CD4-positive, alpha-beta memory T cell (primary cell): ENCODE data around the gene SP100. TPM values are rescaled to one million over a fixed set of nuclear protein-coding genes. Genes with fewer than 3 reads are reported as not detected.
"Not testable (repeated sequence)": the region's sequence is repeated elsewhere in the genome, so short reads cannot be mapped to it uniquely, and the experiment has no call there.

Source experiments
- CTCF ChIA-PET: fragments of 350-600 bp; sonication (Branson Sonifier 250); formaldehyde crosslinking; loops from one replicate; lab custom pipeline; 2021; ENCODE audit warnings: inconsistent platforms; ENCODE audit not compliant: partially characterized antibody; lab: Charles Lee
- POLR2A ChIA-PET: fragments of 350-600 bp; sonication (Branson Sonifier 250); formaldehyde crosslinking; loops from one replicate; lab custom pipeline; 2021; ENCODE audit not compliant: partially characterized antibody; lab: Charles Lee
- DNase-seq, 5 donors: peaks; one replicate each; pipeline versions ENCODE4 v3.0.0 to v3.0.0-alpha.2; 2020 to 2022; ENCODE audit warnings: mixed read lengths in 1 of 5
- H3K27ac ChIP-seq: one replicate; pipeline ENCODE4 v1.7.0; 2013; ENCODE audit warnings: low read depth, low read length
- H3K27me3 ChIP-seq: 2 replicates; pipeline ENCODE4 v1.7.0; 2013; ENCODE audit warnings: mild to moderate bottlenecking, low read length, moderate library complexity; ENCODE audit not compliant: insufficient read depth
- H3K36me3 ChIP-seq: 2 replicates; pipeline ENCODE4 v1.7.0; 2013; ENCODE audit warnings: mild to moderate bottlenecking, low read length, moderate library complexity; ENCODE audit not compliant: insufficient read depth
- H3K4me1 ChIP-seq: 2 replicates; pipeline ENCODE4 v1.7.0; 2013; ENCODE audit warnings: mild to moderate bottlenecking, low read length, moderate library complexity; ENCODE audit not compliant: insufficient read depth
- H3K4me3 ChIP-seq, 2 donors: one replicate each; pipeline ENCODE4 v1.7.0; 2013; ENCODE audit warnings: low read length in 2 of 2, mild to moderate bottlenecking in 1 of 2
- H3K9me3 ChIP-seq, 2 donors: one replicate each; pipeline ENCODE4 v1.7.0; 2013; ENCODE audit warnings: low read length in 2 of 2, control low read depth in 1 of 2; ENCODE audit not compliant: control insufficient read depth in 1 of 2
- H3K27ac Mint-ChIP-seq, 7 donors: one replicate each; pipeline ENCODE4 v1.8.0; 2020 to 2021; ENCODE audit warnings: mixed read lengths in 7 of 7, mild to moderate bottlenecking in 6 of 7, inconsistent platforms in 3 of 7, moderate library complexity in 3 of 7
- H3K27me3 Mint-ChIP-seq, 2 donors: one replicate each; pipeline ENCODE4 v1.8.0; 2020 to 2021; ENCODE audit warnings: mixed read lengths in 2 of 2
- H3K36me3 Mint-ChIP-seq, 2 donors: one replicate each; pipeline ENCODE4 v1.8.0; 2020 to 2021; ENCODE audit warnings: mixed read lengths in 2 of 2, inconsistent platforms in 1 of 2, mild to moderate bottlenecking in 1 of 2
- H3K4me1 Mint-ChIP-seq, 4 donors: one replicate each; pipeline ENCODE4 v1.8.0; 2020 to 2021; ENCODE audit warnings: mixed read lengths in 4 of 4, mild to moderate bottlenecking in 1 of 4
- H3K4me3 Mint-ChIP-seq, 8 donors: one replicate each; pipeline ENCODE4 v1.8.0; 2020 to 2021; ENCODE audit warnings: mixed read lengths in 8 of 8, mild to moderate bottlenecking in 7 of 8, moderate library complexity in 6 of 8, inconsistent platforms in 3 of 8
- H3K9me3 Mint-ChIP-seq, 8 donors: one replicate each; pipeline ENCODE4 v1.8.0; 2020 to 2021; ENCODE audit warnings: mixed read lengths in 8 of 8, mild to moderate bottlenecking in 5 of 8, inconsistent platforms in 3 of 8, moderate library complexity in 1 of 8
- intact Hi-C: fragments of 100-400 bp; cut with micrococcal nuclease; formaldehyde crosslinking; loops from one replicate; pipeline ENCODE4 v1.15.1; 2023
- polyA plus RNA-seq, 2 donors: library from polyadenylated mRNA; unstranded; fragments of 300-500 nt; fragmentation: Illumina TruSeq; gene quantifications; one replicate each; pipeline ENCODE4 v1.2.3, GENCODE V29; 2021
- total RNA-seq, 2 experiments: library from RNA; stranded (reverse); gene quantifications; one replicate each; pipeline ENCODE4 v1.2.3, GENCODE V29; 2021

The SP100 gene
- total and polyA plus RNA-seq, 4 experiments from 2014 or later = 101 to 226 (median 216) TPM

DNA sequence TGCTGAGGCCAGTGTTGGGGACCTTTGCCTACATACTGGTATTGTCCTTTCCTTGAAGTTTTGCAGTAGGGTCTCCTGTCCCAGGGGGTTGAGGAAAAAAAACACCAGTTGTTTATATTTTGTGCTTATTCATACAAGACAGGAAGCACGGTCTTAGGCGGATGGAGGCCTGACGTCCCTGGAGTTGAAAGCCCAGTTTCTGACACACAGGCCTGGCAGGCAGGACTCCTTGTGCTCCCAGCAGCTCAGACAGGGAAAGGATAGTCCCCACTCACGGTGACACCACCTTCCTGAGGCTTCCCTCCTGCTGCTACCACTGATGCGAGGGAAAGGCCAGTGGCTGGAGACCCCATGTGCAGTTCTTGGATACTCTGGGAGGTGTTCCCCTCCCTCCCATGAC is 15.5 kb upstream of the SP100 start:
- DNase-seq = no peak
- H3K36me3 Mint-ChIP-seq = peaks cover 78 to 86% of the 10 kb centered on the region in 2 donors
- CTCF ChIA-PET = no interaction called here
- H3K4me3 ChIP-seq = no peak overlapping the region
- peaks cover 0 to 8% (median under 1%) of the 10 kb centered on the region in 8 donors for H3K9me3 Mint-ChIP-seq
- peak overlapping the region in 1 of 7 donors; percentile 18 for H3K27ac Mint-ChIP-seq
- peaks cover 0 to 5% of the 10 kb centered on the region in 2 donors for H3K9me3 ChIP-seq
- H3K27me3 ChIP-seq = no peaks in the 10 kb centered on the region
- H3K36me3 ChIP-seq = peaks cover 46% of the 10 kb centered on the region
- no peak overlapping the region for H3K4me3 Mint-ChIP-seq
- no peaks in the 10 kb centered on the region for H3K4me1 ChIP-seq
- no peak overlapping the region for H3K27ac ChIP-seq
- intact Hi-C loops = no loop called here
- peaks cover 0 to 4% (median 0%) of the 10 kb centered on the region in 4 donors for H3K4me1 Mint-ChIP-seq
- POLR2A ChIA-PET = no interaction called here
- H3K27me3 Mint-ChIP-seq = no peaks in the 10 kb centered on the region

DNA sequence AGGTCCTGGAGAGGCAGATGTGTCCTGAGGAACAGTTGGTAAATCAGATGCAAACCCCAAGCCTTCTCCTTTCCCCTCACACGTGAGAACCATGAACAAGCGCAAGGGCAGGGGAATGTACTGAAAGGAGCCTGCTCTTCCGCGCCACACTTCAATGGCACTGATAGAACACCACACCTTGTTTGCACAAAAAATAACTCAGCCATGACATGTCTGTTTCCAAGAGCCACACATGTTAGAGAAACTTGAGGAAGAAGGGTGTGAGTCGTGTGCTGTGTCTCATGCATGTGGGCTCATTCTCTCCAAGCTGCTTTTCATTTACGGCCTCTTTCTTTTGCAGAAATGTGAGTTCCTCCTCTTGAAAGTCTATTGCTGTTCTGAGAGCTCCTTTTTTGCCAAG is 15.0 kb upstream of the SP100 start:
- peaks cover 41% of the 10 kb centered on the region for H3K36me3 ChIP-seq
- CTCF ChIA-PET = not testable (repeated sequence)

DNA sequence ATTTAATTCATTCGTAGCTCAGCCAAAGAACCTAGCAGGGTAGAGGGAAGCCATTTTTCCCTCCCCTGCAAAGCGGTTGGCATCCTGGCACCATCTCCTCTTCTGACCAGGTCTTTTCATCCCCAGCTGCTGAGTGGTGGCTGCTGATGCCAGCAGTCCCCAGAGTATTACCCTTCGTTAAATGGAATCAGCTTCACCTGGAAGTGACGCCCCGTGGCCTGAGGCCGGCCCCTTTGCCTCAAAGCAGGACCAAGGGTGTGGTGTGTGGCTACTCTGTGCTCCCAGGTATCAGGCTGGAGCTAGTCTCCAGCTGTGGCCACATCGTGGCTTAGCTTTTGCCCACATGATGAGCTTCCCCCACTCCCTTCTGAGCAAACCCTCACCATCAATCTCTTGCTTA is 12.3 kb upstream of the SP100 start:
- Mint-ChIP-seq H3K27me3 (no peaks in the 10 kb centered on the region), H3K9me3 (peaks cover 0 to 2% (median 0%) of the 10 kb centered on the region in 8 donors), H3K4me1 (peaks cover 7 to 20% (median 15%) of the 10 kb centered on the region in 4 donors), H3K27ac (no peak overlapping the region), H3K36me3 (peaks cover 65 to 70% of the 10 kb centered on the region in 2 donors), H3K4me3 (no peak overlapping the region)
- intact Hi-C loops = no loop called here
- no peak overlapping the region for H3K27ac ChIP-seq
- POLR2A ChIA-PET = interaction anchor here (2.7 kb wide), 1 partner anchor 12 kb away, joined by 8 read pairs; the partner anchor contains the start of gene SP100
- peaks cover 6% of the 10 kb centered on the region for H3K4me1 ChIP-seq
- peaks cover 41% of the 10 kb centered on the region for H3K36me3 ChIP-seq
- no peak overlapping the region for H3K4me3 ChIP-seq
- no peaks in the 10 kb centered on the region for H3K27me3 ChIP-seq
- H3K9me3 ChIP-seq = no peaks in the 10 kb centered on the region
- CTCF ChIA-PET = interaction anchor here (1.2 kb wide), 1 partner anchor 201 kb away, joined by 4 read pairs; no protein-coding TSS in a partner anchor
- no peak for DNase-seq

More for the DNA sequence above, 15.0 kb upstream of the SP100 start:
- H3K9me3 ChIP-seq, POLR2A ChIA-PET, H3K4me1 ChIP-seq, H3K27me3 Mint-ChIP-seq, H3K27ac Mint-ChIP-seq, H3K4me3 Mint-ChIP-seq, H3K4me3 ChIP-seq, DNase-seq, H3K27ac ChIP-seq, H3K4me1 Mint-ChIP-seq, H3K27me3 ChIP-seq, intact Hi-C loops, H3K9me3 Mint-ChIP-seq: not testable (repeated sequence)
- peaks cover 78 to 87% of the 10 kb centered on the region in 2 donors for H3K36me3 Mint-ChIP-seq

DNA sequence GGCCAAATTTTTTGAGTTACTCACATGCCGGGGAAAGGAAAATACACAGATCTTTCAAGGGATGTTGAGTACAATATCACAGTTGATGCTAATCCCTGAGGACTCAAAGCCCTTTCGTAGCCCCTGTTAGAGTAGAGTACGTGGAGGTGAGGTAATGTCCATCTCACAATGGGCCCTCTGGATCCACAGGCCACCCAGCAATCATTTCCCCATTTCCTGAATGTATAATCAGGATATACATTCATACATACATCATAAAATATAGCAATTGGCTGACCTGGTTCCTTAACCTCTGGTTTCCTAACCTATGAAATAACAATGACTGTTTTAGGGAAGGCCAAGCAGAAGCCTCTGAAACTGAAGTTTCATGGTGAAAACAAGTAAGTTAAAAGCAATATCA is 10.2 kb upstream of the SP100 start:
- no peaks in the 10 kb centered on the region for H3K9me3 ChIP-seq
- intact Hi-C loops = no loop called here
- Mint-ChIP-seq H3K27me3 (no peaks in the 10 kb centered on the region), H3K4me1 (peaks cover 15 to 34% (median 27%) of the 10 kb centered on the region in 4 donors), H3K27ac (peak overlapping the region in 2 of 7 donors; percentile 8 to 34), H3K36me3 (peaks cover 50 to 51% of the 10 kb centered on the region in 2 donors), H3K4me3 (no peak overlapping the region), H3K9me3 (no peaks in the 10 kb centered on the region)
- peaks cover 24% of the 10 kb centered on the region for H3K36me3 ChIP-seq
- CTCF ChIA-PET = no interaction called here
- no peaks in the 10 kb centered on the region for H3K27me3 ChIP-seq
- H3K4me1 ChIP-seq = peaks cover 23% of the 10 kb centered on the region
- no peak for DNase-seq
- H3K27ac ChIP-seq = no peak overlapping the region
- POLR2A ChIA-PET = interaction anchor here (2.7 kb wide), 1 partner anchor 10 kb away, joined by 8 read pairs; the partner anchor contains the start of gene SP100
- no peak overlapping the region for H3K4me3 ChIP-seq

DNA sequence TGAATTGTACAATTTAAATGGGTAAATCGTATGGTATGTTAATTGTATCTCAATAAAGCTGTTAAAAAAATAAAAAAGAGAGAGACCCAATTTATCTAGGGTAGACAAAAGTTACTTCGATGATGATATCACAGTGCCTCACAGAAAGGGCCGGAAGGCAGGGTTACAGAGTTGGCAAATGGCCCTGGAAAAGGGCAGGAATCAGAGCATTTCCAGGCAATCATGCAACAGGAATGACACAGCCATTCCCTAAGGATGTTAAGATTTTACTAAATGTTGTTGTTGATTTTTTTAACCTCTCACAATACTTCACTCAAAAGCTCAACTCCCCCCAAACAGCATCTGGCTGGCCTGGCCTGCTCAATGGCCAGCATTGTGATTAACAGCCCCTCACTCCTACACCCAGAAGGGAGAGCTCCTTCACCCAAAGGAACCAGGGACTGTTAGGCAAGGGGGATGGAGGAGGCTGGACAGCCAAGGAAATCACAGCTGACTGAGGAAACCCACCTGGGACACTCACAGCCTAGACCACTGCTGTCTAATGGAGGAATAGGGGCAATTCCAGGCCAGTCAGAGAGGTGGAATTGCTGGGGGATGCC is 7.7 kb upstream of the SP100 start:
- Histone ChIP-seq H3K4me3 (no peak overlapping the region), H3K9me3 (no peaks in the 10 kb centered on the region), H3K36me3 (peaks cover 19% of the 10 kb centered on the region), H3K27me3 (no peaks in the 10 kb centered on the region), H3K4me1 (peaks cover 42% of the 10 kb centered on the region), H3K27ac (no peak overlapping the region)
- Mint-ChIP-seq H3K9me3 (no peaks in the 10 kb centered on the region), H3K4me1 (peaks cover 28 to 57% (median 43%) of the 10 kb centered on the region in 4 donors), H3K4me3 (peak overlapping the region in 1 of 8 donors; percentile 25), H3K27ac (peak overlapping the region; percentile 78 to 99 (median 83)), H3K27me3 (no peaks in the 10 kb centered on the region), H3K36me3 (peaks cover 34 to 46% of the 10 kb centered on the region in 2 donors)
- DNase-seq = no peak
- intact Hi-C loops = no loop called here
- POLR2A ChIA-PET = interaction anchor here (1.0 to 2.9 kb wide), 5 partner anchors 9 to 188 kb away, joined by 4 to 9 read pairs (median 5); partner anchors contain the start of genes SP110 and SP140
- CTCF ChIA-PET = no interaction called here

DNA sequence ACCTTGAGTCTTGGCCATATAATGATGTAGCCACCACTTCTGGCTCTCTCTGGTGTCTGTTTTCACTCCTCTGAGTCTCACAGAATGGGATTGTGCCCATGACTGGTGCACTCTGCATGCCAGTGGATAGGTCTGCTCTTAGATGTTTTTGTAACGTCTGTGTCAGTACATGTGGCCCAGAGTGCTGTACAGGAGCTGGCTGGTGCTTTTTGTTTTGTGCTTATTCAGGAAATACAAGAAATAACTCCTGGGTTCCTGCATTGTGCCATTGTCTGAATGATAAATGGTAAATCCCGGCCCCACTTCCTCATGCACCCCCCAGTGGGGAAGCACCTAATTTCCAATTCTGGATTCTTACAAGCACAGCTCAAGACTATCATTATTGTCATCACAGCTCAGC is 6.7 kb upstream of the SP100 start:
- H3K4me1 Mint-ChIP-seq = peaks cover 36 to 66% (median 50%) of the 10 kb centered on the region in 4 donors
- H3K4me3 Mint-ChIP-seq, H3K9me3 Mint-ChIP-seq, intact Hi-C loops, H3K27me3 ChIP-seq, H3K27me3 Mint-ChIP-seq, H3K9me3 ChIP-seq, DNase-seq, H3K4me3 ChIP-seq: not testable (repeated sequence)
- ChIA-PET POLR2A (interaction anchor here (1.3 to 3.2 kb wide), 4 partner anchors 8 to 184 kb away, joined by 4 to 16 read pairs (median 8); partner anchors contain the start of gene SP140), CTCF (interaction anchor here (1.2 kb wide), 1 partner anchor 207 kb away, joined by 4 read pairs; no protein-coding TSS in a partner anchor)
- H3K27ac ChIP-seq = peak overlapping the region; percentile 21
- peaks cover 30 to 38% of the 10 kb centered on the region in 2 donors for H3K36me3 Mint-ChIP-seq
- H3K27ac Mint-ChIP-seq = peak overlapping the region; percentile 78 to 99 (median 84)
- H3K36me3 ChIP-seq = peaks cover 12% of the 10 kb centered on the region
- peaks cover 51% of the 10 kb centered on the region for H3K4me1 ChIP-seq

DNA sequence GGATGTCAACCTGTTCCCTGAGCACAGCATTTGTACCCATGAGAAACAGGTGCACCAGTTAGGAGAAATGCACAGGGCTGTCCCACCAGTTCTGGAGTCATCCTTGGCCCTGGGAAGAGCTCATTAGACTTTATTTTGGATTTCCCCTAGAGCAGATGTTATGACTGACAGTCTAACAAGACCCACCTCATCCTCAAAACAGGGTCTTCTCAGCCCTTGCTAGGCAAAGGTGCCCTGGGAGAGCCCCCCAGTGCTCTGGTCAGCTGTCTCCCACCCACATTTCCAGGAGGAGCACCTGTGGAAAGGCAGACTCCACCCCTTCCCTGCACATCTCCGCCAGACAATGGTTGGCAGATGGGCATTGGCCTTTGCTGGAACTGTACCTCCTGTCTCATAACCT is 5.7 kb upstream of the SP100 start:
- Histone ChIP-seq H3K4me1 (peaks cover 61% of the 10 kb centered on the region), H3K36me3 (peaks cover 2% of the 10 kb centered on the region), H3K27ac (peak overlapping the region; percentile 88), H3K4me3 (no peak overlapping the region), H3K27me3 (no peaks in the 10 kb centered on the region), H3K9me3 (no peaks in the 10 kb centered on the region)
- intact Hi-C loops = loop anchor here (2.0 to 10.0 kb wide), 4 partner anchors 83 to 343 kb away; partner anchors contain the start of genes CAB39, SLC16A14 and SP140L
- peak overlapping the region; percentile 97 to 100 (median 100) for H3K4me3 Mint-ChIP-seq
- CTCF ChIA-PET = interaction anchor here (0.5 to 1.2 kb wide), 3 partner anchors 58 to 208 kb away, joined by 3 to 4 read pairs (median 3); no protein-coding TSS in a partner anchor
- no peaks in the 10 kb centered on the region for H3K27me3 Mint-ChIP-seq
- peaks cover 39 to 76% (median 58%) of the 10 kb centered on the region in 4 donors for H3K4me1 Mint-ChIP-seq
- no peak for DNase-seq
- H3K9me3 Mint-ChIP-seq = no peaks in the 10 kb centered on the region
- peaks cover 22 to 30% of the 10 kb centered on the region in 2 donors for H3K36me3 Mint-ChIP-seq
- peak overlapping the region; percentile 77 to 99 (median 99) for H3K27ac Mint-ChIP-seq
- POLR2A ChIA-PET = interaction anchor here (0.5 to 3.2 kb wide), 11 partner anchors 13 to 252 kb away, joined by 3 to 16 read pairs (median 4); partner anchors contain the start of gene SP140
